SIG-M5 treated with dmso at 0.1 percent for 504 hours (cell line): ENCODE data around the gene PATL1.
"Not testable (repeated sequence)": the region's sequence is repeated elsewhere in the genome, so short reads cannot be mapped to it uniquely, and the experiment has no call there.

Experiments used
- DNase-seq: peaks from one replicate; lab custom pipeline; 2025; ENCODE audit not compliant: unreplicated experiment; lab: John Stamatoyannopoulos, UW

The PATL1 gene

GRCh38 chr11:59676205-59676604, 7.4 kb upstream of the PATL1 start:
- no peak for DNase-seq

- no peak for DNase-seq
Observed at GRCh38 chr11:59674291-59674690, 5.5 kb upstream of the PATL1 start.

- no peak for DNase-seq
Observed at GRCh38 chr11:59673291-59673690, 4.5 kb upstream of the PATL1 start.

GRCh38 chr11:59671471-59671870, 2.6 kb upstream of the PATL1 start:
- DNase-seq, result no peak

- no peak for DNase-seq
Observed at GRCh38 chr11:59669611-59670009, 773 bp upstream of the PATL1 start.

GRCh38 chr11:59668188-59668949, 468 bp downstream of the PATL1 start:
- DNase-seq, result peak; percentile 37

- DNase-seq, result no peak
Observed at GRCh38 chr11:59667812-59668187, 1.0 kb downstream of the PATL1 start.

GRCh38 chr11:59666969-59667368, 1.9 kb downstream of the PATL1 start:
- DNase-seq, result peak; percentile 47

GRCh38 chr11:59660621-59661020, 8.2 kb downstream of the PATL1 start:
- peak; percentile 24 for DNase-seq

GRCh38 chr11:59659981-59660380, 8.9 kb downstream of the PATL1 start:
- no peak for DNase-seq

GRCh38 chr11:59658036-59658435, 10.8 kb downstream of the PATL1 start:
- DNase-seq, result no peak

GRCh38 chr11:59654893-59655292, 13.9 kb downstream of the PATL1 start:
- no peak for DNase-seq

GRCh38 chr11:59647245-59647980, 21.4 kb downstream of the PATL1 start:
- DNase-seq, result no peak

GRCh38 chr11:59644528-59644927, 24.3 kb downstream of the PATL1 start:
- no peak for DNase-seq

GRCh38 chr11:59643390-59643789, 25.4 kb downstream of the PATL1 start:
- DNase-seq, result no peak

GRCh38 chr11:59641156-59641555, 27.7 kb downstream of the PATL1 start:
- no peak for DNase-seq

- no peak for DNase-seq
Observed at GRCh38 chr11:59630493-59630892, 38.3 kb downstream of the PATL1 start.

- no peak for DNase-seq
Observed at GRCh38 chr11:59629996-59630395, 38.8 kb downstream of the PATL1 start.

GRCh38 chr11:59626969-59627368, 41.9 kb downstream of the PATL1 start:
- not testable (repeated sequence) for DNase-seq

- no peak for DNase-seq
Observed at GRCh38 chr11:59625703-59626102, 43.1 kb downstream of the PATL1 start.

- no peak for DNase-seq
Observed at GRCh38 chr11:59617876-59618275, 51.0 kb downstream of the PATL1 start.

GRCh38 chr11:59616396-59616982, 52.3 kb downstream of the PATL1 start:
- no peak for DNase-seq
